Measurements from ENCODE around the gene ARRDC5.

DNA sequence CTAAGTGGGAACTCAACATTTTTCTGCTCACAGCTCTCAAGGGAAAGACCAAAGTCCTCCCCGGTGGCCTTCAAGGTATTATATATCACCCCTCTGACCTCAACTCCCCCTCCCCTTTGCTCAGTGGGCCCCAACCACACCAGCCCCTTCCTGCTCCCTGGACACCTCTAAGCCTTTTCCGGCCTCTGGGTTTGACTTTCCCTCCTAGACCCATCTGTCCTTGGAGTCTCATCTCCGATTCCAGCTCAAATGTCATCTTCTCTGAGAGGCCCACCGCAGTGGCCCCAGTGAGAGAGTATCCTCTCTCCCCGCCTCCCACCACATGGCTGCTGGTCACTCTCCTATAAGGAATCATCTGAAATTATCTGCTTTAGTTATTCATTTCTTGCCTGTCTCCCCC lies 5.7 kb upstream of the ARRDC5 start:
- TF ChIP-seq, protein P1, sequence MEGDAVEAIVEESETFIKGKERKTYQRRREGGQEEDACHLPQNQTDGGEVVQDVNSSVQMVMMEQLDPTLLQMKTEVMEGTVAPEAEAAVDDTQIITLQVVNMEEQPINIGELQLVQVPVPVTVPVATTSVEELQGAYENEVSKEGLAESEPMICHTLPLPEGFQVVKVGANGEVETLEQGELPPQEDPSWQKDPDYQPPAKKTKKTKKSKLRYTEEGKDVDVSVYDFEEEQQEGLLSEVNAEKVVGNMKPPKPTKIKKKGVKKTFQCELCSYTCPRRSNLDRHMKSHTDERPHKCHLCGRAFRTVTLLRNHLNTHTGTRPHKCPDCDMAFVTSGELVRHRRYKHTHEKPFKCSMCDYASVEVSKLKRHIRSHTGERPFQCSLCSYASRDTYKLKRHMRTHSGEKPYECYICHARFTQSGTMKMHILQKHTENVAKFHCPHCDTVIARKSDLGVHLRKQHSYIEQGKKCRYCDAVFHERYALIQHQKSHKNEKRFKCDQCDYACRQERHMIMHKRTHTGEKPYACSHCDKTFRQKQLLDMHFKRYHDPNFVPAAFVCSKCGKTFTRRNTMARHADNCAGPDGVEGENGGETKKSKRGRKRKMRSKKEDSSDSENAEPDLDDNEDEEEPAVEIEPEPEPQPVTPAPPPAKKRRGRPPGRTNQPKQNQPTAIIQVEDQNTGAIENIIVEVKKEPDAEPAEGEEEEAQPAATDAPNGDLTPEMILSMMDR (IDR thresholded peaks at IDR 0.05) = no peak
- no peak for TF ChIP-seq EZH2 (IDR thresholded peaks at IDR 0.05)

Measured in neural progenitor cell (in vitro differentiated cells).